Measurements from ENCODE around the gene OR52J3.

Gene OR52J3

GRCh38 chr11:5046226-5046625, at the start of gene OR52J3:
Gene OR52J3, plus strand, starts transcription at chr11:5046526. Its CDS starts 0 bp downstream, at chr11:5046526.
- H3K4me3 ChIP-seq (ENCODE audit: low read length): no peak within 1 kb of the TSS
- no peak for TF ChIP-seq CTCF (IDR thresholded peaks at IDR 0.05; ENCODE audit: insufficient read depth, low read depth, low read length, missing control alignments)

GRCh38 chr11:5004424-5005274, 41.7 kb upstream of the OR52J3 start:
- peak; percentile 69 for TF ChIP-seq CTCF (IDR thresholded peaks at IDR 0.05; ENCODE audit: insufficient read depth, low read depth, low read length, missing control alignments)
- peak; percentile 71 for DNase-seq (ENCODE audit: low read depth)
- H3K4me3 ChIP-seq (ENCODE audit: low read length): no peak overlapping the region

More at GRCh38 chr11:5046226-5046625, at the start of gene OR52J3:
- DNase-seq (ENCODE audit: low read depth): no peak

- H3K4me3 ChIP-seq (ENCODE audit: low read length): no peak overlapping the region
- DNase-seq (ENCODE audit: low read depth): peak; percentile 6
- TF ChIP-seq CTCF (IDR thresholded peaks at IDR 0.05; ENCODE audit: insufficient read depth, low read depth, low read length, missing control alignments): no peak
Measured at GRCh38 chr11:5007561-5007960, 38.8 kb upstream of the OR52J3 start.

GRCh38 chr11:5011254-5011653, 35.1 kb upstream of the OR52J3 start:
- H3K4me3 ChIP-seq (ENCODE audit: low read length): no peak overlapping the region
- no peak for DNase-seq (ENCODE audit: low read depth)
- no peak for TF ChIP-seq CTCF (IDR thresholded peaks at IDR 0.05; ENCODE audit: insufficient read depth, low read depth, low read length, missing control alignments)

GRCh38 chr11:5013012-5013411, 33.3 kb upstream of the OR52J3 start:
- no peak for TF ChIP-seq CTCF (IDR thresholded peaks at IDR 0.05; ENCODE audit: insufficient read depth, low read depth, low read length, missing control alignments)

GRCh38 chr11:5021996-5022395, 24.3 kb upstream of the OR52J3 start:
- H3K4me3 ChIP-seq (ENCODE audit: low read length): no peak overlapping the region
- TF ChIP-seq CTCF (IDR thresholded peaks at IDR 0.05; ENCODE audit: insufficient read depth, low read depth, low read length, missing control alignments): no peak
- no peak for DNase-seq (ENCODE audit: low read depth)

More at GRCh38 chr11:5013012-5013411, 33.3 kb upstream of the OR52J3 start:
- no peak overlapping the region for H3K4me3 ChIP-seq (ENCODE audit: low read length)
- no peak for DNase-seq (ENCODE audit: low read depth)

GRCh38 chr11:5036669-5037068, 9.7 kb upstream of the OR52J3 start:
- TF ChIP-seq CTCF (IDR thresholded peaks at IDR 0.05; ENCODE audit: insufficient read depth, low read depth, low read length, missing control alignments): no peak
- no peak overlapping the region for H3K4me3 ChIP-seq (ENCODE audit: low read length)
- DNase-seq (ENCODE audit: low read depth): no peak
